Pons (tissue), 1 donor: ENCODE data around the gene TM2D3.

Experiments used
- DNase-seq: peaks from one replicate; pipeline ENCODE4 v3.0.0-alpha.2; 2016; ENCODE audit warnings: low spot score

TM2D3 gene

DNA sequence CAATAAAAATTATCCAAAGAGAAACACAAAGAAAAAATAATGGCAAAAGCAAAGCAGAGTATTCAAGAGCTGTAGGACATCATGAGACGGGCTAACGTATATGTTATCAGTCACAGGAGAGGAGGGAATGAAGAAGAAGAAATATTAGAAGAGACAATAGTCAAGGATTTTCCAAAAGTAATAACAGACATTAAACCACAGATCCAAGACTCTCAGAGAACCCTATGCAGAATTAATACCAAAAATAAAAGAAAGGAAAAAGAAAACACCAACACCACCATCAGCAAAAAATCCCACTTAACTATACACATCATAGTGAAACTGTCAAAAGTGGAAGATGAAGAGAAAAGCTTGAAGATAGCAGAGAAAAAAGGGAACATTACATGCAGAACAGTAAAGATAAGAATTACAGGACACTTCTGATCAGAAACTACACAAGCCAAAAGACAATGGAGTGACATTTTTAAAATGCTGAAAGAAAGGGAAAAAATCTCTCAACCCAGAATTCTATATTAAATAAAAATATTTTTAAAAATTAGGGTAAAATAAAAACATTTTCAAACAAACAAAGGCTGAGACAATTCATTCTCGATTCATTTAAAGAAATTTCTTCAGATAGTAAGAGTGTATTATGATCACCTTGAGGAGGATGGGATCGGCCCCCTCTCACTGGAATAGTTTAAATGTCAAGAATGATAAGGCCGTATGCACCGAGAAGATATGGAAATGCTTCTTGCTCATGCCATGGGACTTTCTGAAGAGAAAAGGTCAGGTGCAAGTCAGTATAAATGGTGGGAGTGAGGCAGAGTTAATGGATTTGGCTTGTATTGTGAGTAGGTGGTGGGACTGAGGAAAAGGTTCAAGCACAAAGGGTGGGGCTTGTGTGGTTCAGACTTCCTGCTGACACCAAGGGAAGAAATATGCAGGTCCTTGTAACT lies 28.5 kb downstream of the TM2D3 start:
- no peak for DNase-seq

DNA sequence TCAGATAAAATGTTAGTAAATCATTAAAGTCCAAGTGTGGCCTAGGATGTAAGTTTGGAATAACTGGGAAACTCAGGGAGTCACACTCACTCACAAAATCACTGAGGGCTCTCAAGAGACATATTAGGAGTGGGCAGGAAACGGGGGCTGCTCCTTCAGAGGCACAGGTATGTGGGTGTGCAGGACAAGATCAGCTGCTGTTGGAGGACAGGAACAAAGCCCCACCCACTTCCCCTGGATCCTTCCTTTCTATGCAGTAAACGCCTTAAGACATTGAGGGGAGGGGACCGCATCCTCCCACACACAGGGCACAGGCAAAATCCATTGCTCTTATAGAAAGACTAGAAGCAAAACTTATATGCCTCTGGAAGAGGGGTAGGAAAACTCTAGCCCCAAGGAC lies 30.2 kb downstream of the TM2D3 start:
- no peak for DNase-seq

- DNase-seq: no peak
These were observed 31.5 kb downstream of the TM2D3 start for GRCh38 chr15:101620671-101621070.

- no peak for DNase-seq
These were observed 32.6 kb downstream of the TM2D3 start for GRCh38 chr15:101619615-101619865.

DNA sequence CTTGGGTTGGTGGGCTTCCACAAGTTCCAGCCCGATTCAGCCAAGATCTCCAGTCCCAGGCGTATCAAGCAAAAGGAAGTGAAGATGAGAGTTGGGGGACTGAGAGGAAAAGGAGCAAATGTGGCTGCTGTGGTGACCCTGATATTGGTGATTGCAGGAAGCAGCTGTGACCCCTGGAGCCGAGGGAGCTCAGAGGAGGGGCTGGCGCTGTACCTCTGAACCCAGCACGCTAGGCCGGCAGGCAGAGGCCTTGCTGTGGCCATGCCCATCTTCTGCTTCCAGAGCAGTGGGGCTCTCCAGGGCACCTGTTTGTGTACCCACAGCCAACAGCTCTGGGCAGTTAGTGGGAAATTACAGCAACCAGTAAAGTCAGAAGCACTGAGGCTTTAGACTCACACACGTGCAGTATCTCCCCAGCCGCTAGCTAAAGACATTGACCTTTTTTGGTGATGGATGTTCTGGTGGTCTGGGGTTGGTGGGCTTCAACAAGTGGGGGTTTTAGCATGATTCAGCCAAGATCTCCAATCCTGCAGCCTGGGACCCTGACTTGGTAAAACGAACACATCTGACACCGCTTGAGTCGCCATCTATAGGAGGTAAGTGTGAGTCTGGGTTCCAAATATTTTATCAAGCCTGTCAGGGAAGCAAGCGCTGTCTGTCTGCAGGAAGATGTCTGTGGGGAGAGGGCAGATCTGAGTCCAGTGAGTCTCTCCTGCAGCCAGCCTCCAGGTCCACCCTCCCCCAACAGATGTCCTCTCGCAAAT lies 33.1 kb downstream of the TM2D3 start:
- no peak for DNase-seq

DNA sequence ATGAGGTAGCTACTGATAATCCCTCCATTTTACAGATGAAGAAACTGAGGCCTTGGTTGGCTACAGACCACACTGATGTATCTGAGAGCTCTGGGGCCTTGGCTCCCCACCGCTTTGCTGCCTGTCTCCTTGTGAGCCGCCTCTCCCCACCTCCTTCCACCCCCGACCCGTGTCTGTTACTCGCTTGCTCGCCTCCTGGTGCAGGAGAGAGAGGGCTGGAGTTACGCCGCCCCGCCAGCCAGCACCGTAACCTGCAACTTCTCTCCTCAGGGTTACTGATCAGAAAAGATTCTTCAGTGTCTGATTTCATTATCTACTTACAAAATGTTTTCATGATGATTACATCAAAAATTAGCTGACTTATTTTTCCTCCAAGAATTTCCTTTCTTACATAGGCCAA lies 34.1 kb downstream of the TM2D3 start:
- DNase-seq: no peak

DNA sequence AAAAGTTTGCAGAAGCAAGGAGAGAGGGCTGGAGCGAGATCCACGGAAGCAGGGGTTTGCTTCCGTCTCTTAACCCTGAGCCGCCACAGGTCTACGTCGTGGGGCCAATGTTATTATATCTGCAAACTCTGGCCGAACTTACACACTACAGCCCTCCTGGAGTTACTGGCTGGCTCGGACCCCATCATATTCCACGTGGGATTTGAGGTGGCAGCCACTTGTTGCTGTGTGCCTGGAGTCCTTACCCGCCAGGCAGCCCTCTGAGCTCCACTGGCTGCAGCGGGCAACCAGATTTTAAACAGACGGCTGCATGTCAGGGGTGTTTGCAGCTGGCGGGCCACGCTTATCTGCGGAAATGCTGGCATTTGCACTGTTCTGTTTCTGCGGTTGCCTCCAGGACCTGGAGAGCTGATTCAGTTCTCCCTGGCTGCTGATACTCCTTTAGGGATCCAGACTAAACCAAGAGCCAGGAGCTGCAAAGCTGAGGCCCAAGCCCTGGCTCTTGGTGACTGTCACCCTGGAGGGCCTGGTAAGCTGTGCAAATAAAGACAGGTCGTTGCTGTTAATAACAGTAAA lies 34.7 kb downstream of the TM2D3 start:
- no peak for DNase-seq

DNA sequence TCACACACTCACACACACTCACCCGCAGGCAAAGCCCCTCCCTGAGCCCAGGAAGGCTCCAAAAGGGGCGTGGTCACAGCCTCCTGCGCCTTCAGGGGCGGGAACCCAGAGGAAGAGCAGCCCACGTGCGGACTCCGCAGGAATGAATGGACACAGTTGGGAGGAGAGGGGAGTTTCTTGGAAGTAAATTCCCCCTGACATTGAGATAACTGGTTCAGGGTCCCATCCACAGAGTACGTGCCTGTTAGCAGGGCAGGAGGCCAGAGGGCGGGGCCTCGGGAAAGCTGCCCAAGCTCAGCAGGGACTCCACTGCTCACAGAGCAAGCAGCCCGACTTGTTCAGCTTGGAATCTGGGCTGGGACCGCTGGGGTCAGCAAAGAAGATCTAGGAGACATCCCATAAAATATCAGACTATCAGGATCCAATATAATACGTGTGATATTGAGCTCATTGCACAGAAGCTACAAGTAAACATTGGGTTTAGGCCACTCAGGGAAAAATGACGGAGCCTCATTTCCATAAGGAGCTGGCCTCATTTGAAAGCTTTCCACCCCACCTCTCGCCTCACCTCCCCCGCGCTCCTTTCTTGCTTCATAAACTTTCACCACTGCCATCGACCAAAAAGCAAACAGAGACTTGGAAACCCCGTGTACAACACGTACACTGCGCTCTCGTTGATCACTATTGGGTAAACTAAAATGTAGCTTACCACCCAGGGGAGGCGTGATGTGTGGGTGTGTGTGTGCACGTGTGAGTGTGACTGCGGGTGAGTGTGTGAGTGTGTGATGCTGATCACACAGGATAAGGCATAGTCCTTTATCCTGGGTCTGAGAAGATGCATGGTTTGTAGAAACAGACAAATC lies 36.0 kb downstream of the TM2D3 start:
- no peak for DNase-seq

DNA sequence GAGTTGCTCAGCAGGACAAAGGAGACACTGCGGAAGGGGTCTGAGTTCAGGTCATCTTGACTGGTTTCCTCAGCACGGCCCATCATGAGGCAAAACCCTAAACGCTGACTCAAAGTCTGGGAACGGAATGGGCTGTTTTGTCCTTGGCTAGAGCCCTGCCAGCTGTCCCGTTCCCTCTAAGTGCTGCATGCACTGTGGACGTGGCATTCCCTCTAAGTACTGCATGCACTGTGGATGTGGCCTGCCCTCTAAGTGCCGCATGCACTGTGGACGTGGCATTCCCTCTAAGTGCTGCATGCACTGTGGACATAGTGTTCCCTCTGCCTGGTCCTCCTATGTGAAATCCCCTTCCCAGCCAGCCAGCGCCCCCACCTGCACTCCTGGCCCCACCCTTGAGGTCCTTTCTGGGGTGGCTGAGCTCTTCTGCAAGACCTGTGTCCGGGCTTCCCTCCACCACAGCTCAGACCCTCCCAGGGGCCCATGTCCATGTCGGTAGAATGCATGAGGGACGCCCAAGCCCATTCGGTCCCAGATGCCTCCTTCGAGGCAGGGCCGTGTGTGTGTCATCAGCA lies 36.7 kb downstream of the TM2D3 start:
- no peak for DNase-seq

GRCh38 chr15:101614761-101615160 lies 37.4 kb downstream of the TM2D3 start:
- DNase-seq: no peak

- no peak for DNase-seq
These were observed 38.1 kb downstream of the TM2D3 start for GRCh38 chr15:101614001-101614585.

GRCh38 chr15:101613130-101614000 lies 38.8 kb downstream of the TM2D3 start:
- DNase-seq: peak; percentile 33

GRCh38 chr15:101612676-101613075 lies 39.5 kb downstream of the TM2D3 start:
- DNase-seq: no peak

- DNase-seq: no peak
These were observed 40.4 kb downstream of the TM2D3 start for GRCh38 chr15:101611580-101612299.

- DNase-seq: no peak
These were observed 41.2 kb downstream of the TM2D3 start for GRCh38 chr15:101611007-101611406.

DNA sequence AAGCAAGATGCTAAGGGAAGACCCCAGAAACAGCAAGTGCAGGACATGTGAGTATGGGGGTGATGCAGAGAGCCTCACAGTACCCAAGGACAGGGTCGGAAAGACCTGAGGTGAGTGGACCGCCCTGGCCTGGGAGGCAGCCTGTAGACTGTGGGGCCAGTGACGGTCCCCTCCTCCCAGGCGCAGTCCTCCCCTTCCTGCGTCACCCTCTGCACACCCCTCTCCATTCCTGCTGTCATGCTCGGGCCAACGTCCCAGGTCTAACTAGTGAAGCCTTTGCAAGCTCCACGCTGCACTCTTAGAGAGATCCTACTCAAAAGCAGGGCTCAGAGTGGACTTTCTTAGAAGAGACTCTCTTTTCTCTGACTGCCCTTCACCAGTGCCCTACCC lies 41.6 kb downstream of the TM2D3 start:
- no peak for DNase-seq

- no peak for DNase-seq
These were observed 42.2 kb downstream of the TM2D3 start for GRCh38 chr15:101609742-101610610.

DNA sequence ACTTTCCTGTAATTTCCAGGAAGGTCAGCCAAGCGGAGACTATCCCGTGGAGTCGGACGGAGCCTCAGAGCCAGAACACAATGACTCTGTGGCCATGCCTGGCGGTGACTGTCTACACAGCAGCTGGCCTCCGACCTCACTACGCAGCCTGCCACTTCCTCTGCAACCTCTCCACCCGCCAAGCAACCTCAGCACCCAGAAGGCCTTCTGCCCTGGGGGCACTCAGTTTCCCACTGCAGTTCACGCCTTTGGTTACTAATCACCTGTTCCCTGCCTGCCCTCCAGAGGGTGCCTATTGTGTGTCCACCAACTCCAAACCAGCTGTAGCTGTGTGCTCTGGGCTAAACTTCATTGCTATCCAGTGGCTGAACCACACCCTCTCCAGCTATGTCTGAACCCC lies 44.0 kb downstream of the TM2D3 start:
- DNase-seq: no peak

DNA sequence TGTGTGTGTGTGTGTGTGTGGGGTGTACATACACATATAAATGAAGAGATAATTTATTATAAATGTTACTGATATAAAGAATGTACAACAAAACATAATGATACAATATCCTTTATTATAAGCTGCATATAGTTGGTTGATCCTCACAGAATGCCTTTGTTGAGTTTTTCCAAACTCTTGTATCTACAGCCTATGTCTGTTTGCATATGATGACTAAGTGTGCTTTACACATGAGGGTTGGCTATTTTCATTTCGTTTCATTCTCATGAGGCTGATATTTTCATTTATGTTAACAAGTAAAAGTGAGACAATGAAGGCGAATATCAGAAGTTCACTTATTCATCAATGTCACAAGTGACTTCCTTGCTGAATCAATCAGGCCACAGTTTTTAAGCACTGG lies 45.1 kb downstream of the TM2D3 start:
- DNase-seq: no peak
